Vagina (tissue), 2 donors: Measurements from ENCODE around the gene MYG1. TPM values are rescaled to one million over a fixed set of nuclear protein-coding genes. Genes with fewer than 3 reads are reported as not detected.

ENCODE experiments used
- DNase-seq, 2 donors: peaks; one replicate each; pipeline ENCODE4 v3.0.0-alpha.2; 2017; ENCODE audit errors: extremely low spot score in 2 of 2
- H3K27ac ChIP-seq: fragments of 200-600 bp; sonication (generic); one replicate; pipeline ENCODE4 v1.5.1; 2019
- H3K27me3 ChIP-seq: fragments of 200-600 bp; sonication (generic); one replicate; pipeline ENCODE4 v1.5.1; 2019
- H3K36me3 ChIP-seq, 2 donors: fragments of 200-600 bp; sonication (generic); one replicate each; pipeline ENCODE4 v1.5.1; 2017 to 2019
- H3K4me1 ChIP-seq: fragments of 200-600 bp; sonication (generic); one replicate; pipeline ENCODE4 v1.5.1; 2019
- H3K4me3 ChIP-seq, 2 donors: fragments of 200-600 bp; sonication (generic); 1 replicate in 1 of 2; 2 replicates in 1 of 2; pipeline ENCODE4 v1.5.1; 2016 to 2019
- H3K9me3 ChIP-seq: fragments of 200-600 bp; sonication (generic); one replicate; pipeline ENCODE4 v1.5.1; 2019
- CTCF ChIP-seq, 3 experiments: fragments of 450-650 bp in 2 of 3; fragments of 200-600 bp in 1 of 3; sonication (generic) in 1 of 3; IDR thresholded peaks; one replicate each; pipeline ENCODE4 v1.5.1; 2017 to 2019; ENCODE audit warnings: antibody characterized with exemption in 3 of 3, mild to moderate bottlenecking in 2 of 3, moderate library complexity in 2 of 3
- POLR2A ChIP-seq, 2 donors: fragments of 450-650 bp; IDR thresholded peaks; one replicate each; pipeline ENCODE4 v1.6.1; 2017; ENCODE audit warnings: antibody characterized with exemption in 2 of 2, mild to moderate bottlenecking in 2 of 2, moderate library complexity in 2 of 2
- POLR2AphosphoS5 ChIP-seq, 2 donors: sonication (generic); formaldehyde crosslinking; IDR thresholded peaks; one replicate each; pipeline ENCODE4 v1.9.0; 2017; ENCODE audit warnings: antibody characterized with exemption in 2 of 2, mild to moderate bottlenecking in 2 of 2, low read depth in 1 of 2; ENCODE audit not compliant: insufficient read depth in 1 of 2
- intact Hi-C: fragments of 100-400 bp; cut with DNase I; formaldehyde crosslinking; loops from one replicate; pipeline ENCODE4 v1.15.1; 2023
- total RNA-seq: library from RNA; depleted of rRNA; stranded (reverse); fragments of >200 nt; gene quantifications from one replicate; pipeline ENCODE4 v1.2.3, GENCODE V29; 2016

The MYG1 gene
- total RNA-seq, 1 donor from 2014 or later = 41.5 TPM

GRCh38 chr12:53332744-53333143 lies 33.2 kb downstream of the MYG1 start:
- intact Hi-C loops = no loop called here

GRCh38 chr12:53333289-53333688 lies 33.8 kb downstream of the MYG1 start:
- H3K36me3 ChIP-seq = no peaks in the 10 kb centered on the region
- H3K4me3 ChIP-seq = no peak overlapping the region
- H3K9me3 ChIP-seq = no peaks in the 10 kb centered on the region
- peaks cover 2% of the 10 kb centered on the region for H3K27me3 ChIP-seq
- intact Hi-C loops = no loop called here
- DNase-seq = no peak
- TF ChIP-seq POLR2A (IDR thresholded peaks at IDR 0.05) (no peak), CTCF (IDR thresholded peaks at IDR 0.05) (no peak), POLR2AphosphoS5 (IDR thresholded peaks at IDR 0.05; ENCODE audit: insufficient read depth in 1 of 2, low read depth in 1 of 2) (no peak)
- H3K27ac ChIP-seq = no peak overlapping the region
- H3K4me1 ChIP-seq = no peaks in the 10 kb centered on the region

More at GRCh38 chr12:53332744-53333143, 33.2 kb downstream of the MYG1 start:
- DNase-seq = no peak
- Histone ChIP-seq H3K4me1 (no peaks in the 10 kb centered on the region), H3K27me3 (no peaks in the 10 kb centered on the region), H3K27ac (no peak overlapping the region), H3K4me3 (no peak overlapping the region), H3K9me3 (no peaks in the 10 kb centered on the region), H3K36me3 (no peaks in the 10 kb centered on the region)
- TF ChIP-seq CTCF (IDR thresholded peaks at IDR 0.05) = no peak
- no peak for TF ChIP-seq POLR2A (IDR thresholded peaks at IDR 0.05)
- no peak for TF ChIP-seq POLR2AphosphoS5 (IDR thresholded peaks at IDR 0.05; ENCODE audit: insufficient read depth in 1 of 2, low read depth in 1 of 2)

GRCh38 chr12:53333845-53334244 lies 34.4 kb downstream of the MYG1 start:
- Histone ChIP-seq H3K4me3 (no peak overlapping the region), H3K36me3 (no peaks in the 10 kb centered on the region), H3K27me3 (peaks cover 7% of the 10 kb centered on the region), H3K27ac (no peak overlapping the region), H3K9me3 (no peaks in the 10 kb centered on the region), H3K4me1 (no peaks in the 10 kb centered on the region)
- intact Hi-C loops = no loop called here
- TF ChIP-seq POLR2AphosphoS5 (IDR thresholded peaks at IDR 0.05; ENCODE audit: insufficient read depth in 1 of 2, low read depth in 1 of 2) (no peak), CTCF (IDR thresholded peaks at IDR 0.05) (no peak), POLR2A (IDR thresholded peaks at IDR 0.05) (no peak)
- DNase-seq = no peak

DNA sequence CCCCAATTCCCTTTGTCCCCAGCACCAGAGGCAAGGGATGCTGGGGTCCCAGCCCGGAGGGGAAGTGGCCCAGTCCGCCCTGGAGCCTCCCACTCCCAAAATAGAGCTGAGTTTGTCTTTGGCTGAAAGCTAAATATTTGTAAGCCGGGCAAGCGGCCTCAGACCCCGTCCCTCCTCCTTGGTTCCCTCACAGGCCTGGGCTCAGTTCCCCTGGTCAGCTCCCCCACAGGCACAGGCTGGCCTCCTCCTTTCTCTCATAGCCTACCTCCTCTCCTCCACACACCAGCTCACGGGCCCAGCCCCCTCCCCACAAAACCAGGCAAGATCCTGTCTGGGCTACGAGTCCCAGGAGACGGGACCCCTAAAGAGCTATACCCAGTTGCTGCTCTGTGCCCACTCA lies 35.3 kb downstream of the MYG1 start:
- Histone ChIP-seq H3K36me3 (no peaks in the 10 kb centered on the region), H3K27ac (no peak overlapping the region), H3K9me3 (no peaks in the 10 kb centered on the region), H3K4me3 (no peak overlapping the region), H3K27me3 (peaks cover 8% of the 10 kb centered on the region), H3K4me1 (no peaks in the 10 kb centered on the region)
- TF ChIP-seq CTCF (IDR thresholded peaks at IDR 0.05) = no peak
- no peak for TF ChIP-seq POLR2A (IDR thresholded peaks at IDR 0.05)
- no peak for TF ChIP-seq POLR2AphosphoS5 (IDR thresholded peaks at IDR 0.05; ENCODE audit: insufficient read depth in 1 of 2, low read depth in 1 of 2)
- no peak for DNase-seq
- intact Hi-C loops = no loop called here

GRCh38 chr12:53336181-53336681 lies 36.7 kb downstream of the MYG1 start, which contains the start of gene SP7:
SP7 (minus strand) TSS chr12:53336354; CDS start chr12:53335646, 708 bp downstream.
- Histone ChIP-seq H3K27ac (no peak within 1 kb of the TSS), H3K4me3 (no peak within 1 kb of the TSS), H3K27me3 (peaks cover 8% of the 10 kb centered on the region), H3K36me3 (no peaks in the 10 kb centered on the region), H3K9me3 (no peaks in the 10 kb centered on the region), H3K4me1 (no peaks in the 10 kb centered on the region)
- DNase-seq = no peak
- intact Hi-C loops = no loop called here
- TF ChIP-seq POLR2AphosphoS5 (IDR thresholded peaks at IDR 0.05; ENCODE audit: insufficient read depth in 1 of 2, low read depth in 1 of 2) (no peak), CTCF (IDR thresholded peaks at IDR 0.05) (no peak), POLR2A (IDR thresholded peaks at IDR 0.05) (no peak)
